ENCODE measurements around the gene MSLN.

- TF ChIP-seq MXD1 (CRISPR knock-in tag; IDR thresholded peaks at IDR 0.05; ENCODE audit: borderline replicate concordance, poor library complexity, severe bottlenecking) (no peak), FOXK2 (conservative IDR thresholded peaks at IDR 0.05 in 1 of 2, IDR thresholded peaks at IDR 0.05 in 1 of 2; ENCODE audit: low read depth in 2 of 2) (no peak)
These were observed 34.4 kb upstream of the MSLN start for GRCh38 chr16:726188-726437.
